Limb (tissue), 2 donors: ENCODE data around the gene RHOJ.
"Not testable (repeated sequence)": the region's sequence is repeated elsewhere in the genome, so short reads cannot be mapped to it uniquely, and the experiment has no call there.

Experiments
- DNase-seq, 2 donors: peaks; one replicate each; pipeline ENCODE4 v3.0.0-alpha.2; 2016; ENCODE audit errors: extremely low spot score in 2 of 2

The RHOJ gene

GRCh38 chr14:63296060-63296563 is 91.9 kb downstream of the RHOJ start:
- peak in 1 of 2 donors; percentile 63 for DNase-seq

- DNase-seq: no peak
These were observed 93.3 kb downstream of the RHOJ start for GRCh38 chr14:63297372-63298063.

GRCh38 chr14:63299351-63300110 is 95.3 kb downstream of the RHOJ start:
- no peak for DNase-seq

- DNase-seq: no peak
These were observed 96.6 kb downstream of the RHOJ start for GRCh38 chr14:63300854-63301253.

- DNase-seq: no peak
These were observed 97.8 kb downstream of the RHOJ start for GRCh38 chr14:63301891-63302534.

- not testable (repeated sequence) for DNase-seq
These were observed 100.2 kb downstream of the RHOJ start for GRCh38 chr14:63304429-63304828.

GRCh38 chr14:63308723-63309317 is 104.6 kb downstream of the RHOJ start:
- no peak for DNase-seq

- no peak for DNase-seq
These were observed 114.6 kb downstream of the RHOJ start, which contains the start of gene GPHB5 for GRCh38 chr14:63318835-63319234. Gene GPHB5, minus strand, starts transcription at chr14:63318935. Its CDS starts 1,086 bp downstream, at chr14:63317849.

GRCh38 chr14:63322472-63322871 is 118.2 kb downstream of the RHOJ start:
- no peak for DNase-seq

GRCh38 chr14:63322897-63323573 is 118.8 kb downstream of the RHOJ start:
- DNase-seq: peak in 1 of 2 donors; percentile 41

GRCh38 chr14:63326840-63327239 is 122.6 kb downstream of the RHOJ start:
- DNase-seq: no peak

- DNase-seq: no peak
These were observed 124.8 kb downstream of the RHOJ start for GRCh38 chr14:63328787-63329737.

GRCh38 chr14:63342371-63342770 is 138.1 kb downstream of the RHOJ start:
- no peak for DNase-seq
